Parathyroid adenoma (tissue), 2 donors: Measurements from ENCODE around the gene DCLRE1B.

Experiments
- H2AFZ ChIP-seq: fragments of 300-600 bp; sonication (generic); one replicate; pipeline ENCODE4 v1.7.0; 2017; ENCODE audit warnings: antibody characterized with exemption, mild to moderate bottlenecking
- H3K27ac ChIP-seq: fragments of 300-600 bp; sonication (generic); one replicate; pipeline ENCODE4 v1.7.0; 2017
- H3K27me3 ChIP-seq: fragments of 300-600 bp; sonication (generic); one replicate; pipeline ENCODE4 v1.7.0; 2017; ENCODE audit warnings: low read length; ENCODE audit not compliant: control insufficient read depth, insufficient read depth
- H3K36me3 ChIP-seq: fragments of 300-600 bp; sonication (generic); one replicate; pipeline ENCODE4 v1.7.0; 2017; ENCODE audit warnings: low read length; ENCODE audit not compliant: control insufficient read depth, insufficient read depth
- H3K4me1 ChIP-seq: fragments of 300-600 bp; sonication (generic); one replicate; pipeline ENCODE4 v1.7.0; 2017; ENCODE audit warnings: control low read depth
- H3K4me2 ChIP-seq: fragments of 300-600 bp; sonication (generic); one replicate; pipeline ENCODE4 v1.7.0; 2017; ENCODE audit warnings: low read length
- H3K4me3 ChIP-seq: fragments of 300-600 bp; sonication (generic); one replicate; pipeline ENCODE4 v1.7.0; 2017; ENCODE audit warnings: low read depth, low read length
- H3K79me2 ChIP-seq: fragments of 300-600 bp; sonication (generic); one replicate; pipeline ENCODE4 v1.7.0; 2017; ENCODE audit warnings: control low read depth
- H3K9ac ChIP-seq: fragments of 300-600 bp; sonication (generic); one replicate; pipeline ENCODE4 v1.7.0; 2017; ENCODE audit warnings: mild to moderate bottlenecking
- H3K9me3 ChIP-seq: fragments of 300-600 bp; sonication (generic); one replicate; pipeline ENCODE4 v1.7.0; 2017; ENCODE audit warnings: low read length; ENCODE audit not compliant: control insufficient read depth
- CTCF ChIP-seq: fragments of 300-600 bp; sonication (generic); IDR thresholded peaks from one replicate; pipeline ENCODE4 v1.7.0; 2017; ENCODE audit warnings: antibody characterized with exemption, mild to moderate bottlenecking
- donor health status: primary hyperparathyroidism.

DCLRE1B gene

GRCh38 chr1:113868387-113869083, 36.6 kb upstream of the DCLRE1B start:
- no peaks in the 10 kb centered on the region for H3K4me1 ChIP-seq
- H3K9ac ChIP-seq: no peak overlapping the region
- TF ChIP-seq CTCF: no peak
- H2AFZ ChIP-seq: no peak overlapping the region
- H3K4me3 ChIP-seq: no peak overlapping the region
- H3K27ac ChIP-seq: no peak overlapping the region
- H3K27me3 ChIP-seq: no peaks in the 10 kb centered on the region
- H3K9me3 ChIP-seq: no peaks in the 10 kb centered on the region
- H3K36me3 ChIP-seq: no peaks in the 10 kb centered on the region
- H3K4me2 ChIP-seq: no peak overlapping the region
- no peaks in the 10 kb centered on the region for H3K79me2 ChIP-seq

- no peaks in the 10 kb centered on the region for H3K36me3 ChIP-seq
- H3K27me3 ChIP-seq: no peaks in the 10 kb centered on the region
- no peak overlapping the region for H3K4me2 ChIP-seq
- H3K9me3 ChIP-seq: no peaks in the 10 kb centered on the region
- TF ChIP-seq CTCF: no peak
- H3K4me3 ChIP-seq: no peak overlapping the region
- no peaks in the 10 kb centered on the region for H3K4me1 ChIP-seq
- no peaks in the 10 kb centered on the region for H3K79me2 ChIP-seq
- H2AFZ ChIP-seq: no peak overlapping the region
- H3K27ac ChIP-seq: no peak overlapping the region
- H3K9ac ChIP-seq: no peak overlapping the region
Measured at GRCh38 chr1:113870778-113871177, 34.3 kb upstream of the DCLRE1B start.

GRCh38 chr1:113871597-113872113, 33.5 kb upstream of the DCLRE1B start, which contains the start of gene PTPN22:
PTPN22 (minus strand) TSS chr1:113871712.
- Histone ChIP-seq H3K36me3 (no peaks in the 10 kb centered on the region), H3K4me1 (no peaks in the 10 kb centered on the region), H2AFZ (no peak within 1 kb of the TSS), H3K9me3 (no peaks in the 10 kb centered on the region), H3K4me3 (no peak within 1 kb of the TSS), H3K9ac (no peak within 1 kb of the TSS), H3K4me2 (no peak within 1 kb of the TSS), H3K79me2 (no peaks in the 10 kb centered on the region), H3K27me3 (no peaks in the 10 kb centered on the region), H3K27ac (no peak within 1 kb of the TSS)
- TF ChIP-seq CTCF: no peak

- Histone ChIP-seq H3K36me3 (no peaks in the 10 kb centered on the region), H3K9ac (no peak overlapping the region), H2AFZ (no peak overlapping the region), H3K4me1 (no peaks in the 10 kb centered on the region), H3K27ac (no peak overlapping the region), H3K27me3 (no peaks in the 10 kb centered on the region), H3K4me3 (no peak overlapping the region), H3K79me2 (no peaks in the 10 kb centered on the region), H3K9me3 (no peaks in the 10 kb centered on the region), H3K4me2 (no peak overlapping the region)
- TF ChIP-seq CTCF: no peak
Measured at GRCh38 chr1:113872219-113872935, 32.7 kb upstream of the DCLRE1B start.
